ENCODE data around the gene GTPBP4.

- no peak for TF ChIP-seq CTCF (conservative IDR thresholded peaks at IDR 0.05; ENCODE audit: low read depth, low read length)
- no peak for TF ChIP-seq EZH2 (IDR thresholded peaks at IDR 0.05; ENCODE audit: borderline replicate concordance, low read depth, low read length, poor library complexity, severe bottlenecking)
These were observed 37.4 kb downstream of the GTPBP4 start, which contains the start of gene IDI2 for GRCh38 chr10:1025683-1026082.
